ENCODE results near the gene SLC44A4.

DNA sequence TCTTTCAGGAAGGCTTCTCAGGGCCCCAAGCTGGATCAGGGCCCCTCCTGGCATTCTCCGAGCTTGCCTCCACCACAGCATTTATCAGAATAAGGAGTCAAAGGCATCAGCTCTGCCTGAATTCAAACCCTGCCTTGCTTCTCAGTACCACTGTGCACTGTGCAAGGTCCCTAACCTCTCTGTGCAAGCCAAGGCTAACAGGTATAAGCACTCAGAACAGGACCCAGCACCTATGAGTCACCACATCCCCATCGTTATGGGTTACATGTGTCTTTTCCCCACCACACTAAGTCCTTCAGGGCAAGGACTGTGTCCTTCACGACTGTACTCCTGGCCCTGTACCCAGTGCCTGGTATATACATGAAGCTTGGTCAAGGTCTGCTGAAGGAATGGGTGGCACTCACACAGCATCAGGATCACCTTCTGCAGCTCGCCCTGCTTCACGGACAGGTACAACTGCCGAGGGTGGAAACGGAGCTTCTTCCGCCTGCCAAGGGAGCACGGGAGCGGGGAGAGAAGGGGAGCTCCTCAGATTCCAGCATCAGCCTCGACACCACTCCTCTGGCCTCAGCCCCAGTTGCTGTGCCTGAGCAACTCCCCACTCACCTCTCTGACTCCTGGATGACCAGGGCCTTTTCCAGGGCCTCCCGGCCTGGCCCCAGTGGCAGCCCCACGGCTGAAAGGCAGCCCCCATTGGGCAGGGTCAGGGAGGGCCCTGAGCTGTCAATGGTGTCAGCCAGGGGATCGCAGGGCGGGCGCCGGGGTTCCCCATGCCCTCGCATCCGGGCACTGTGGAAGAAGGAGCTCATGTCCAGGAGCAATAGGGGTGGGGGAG is 8.6 kb upstream of the SLC44A4 start:
- TF ChIP-seq EZH2 (IDR thresholded peaks at IDR 0.05; ENCODE audit: insufficient read depth, low read length), result no peak
- TF ChIP-seq, protein P1, sequence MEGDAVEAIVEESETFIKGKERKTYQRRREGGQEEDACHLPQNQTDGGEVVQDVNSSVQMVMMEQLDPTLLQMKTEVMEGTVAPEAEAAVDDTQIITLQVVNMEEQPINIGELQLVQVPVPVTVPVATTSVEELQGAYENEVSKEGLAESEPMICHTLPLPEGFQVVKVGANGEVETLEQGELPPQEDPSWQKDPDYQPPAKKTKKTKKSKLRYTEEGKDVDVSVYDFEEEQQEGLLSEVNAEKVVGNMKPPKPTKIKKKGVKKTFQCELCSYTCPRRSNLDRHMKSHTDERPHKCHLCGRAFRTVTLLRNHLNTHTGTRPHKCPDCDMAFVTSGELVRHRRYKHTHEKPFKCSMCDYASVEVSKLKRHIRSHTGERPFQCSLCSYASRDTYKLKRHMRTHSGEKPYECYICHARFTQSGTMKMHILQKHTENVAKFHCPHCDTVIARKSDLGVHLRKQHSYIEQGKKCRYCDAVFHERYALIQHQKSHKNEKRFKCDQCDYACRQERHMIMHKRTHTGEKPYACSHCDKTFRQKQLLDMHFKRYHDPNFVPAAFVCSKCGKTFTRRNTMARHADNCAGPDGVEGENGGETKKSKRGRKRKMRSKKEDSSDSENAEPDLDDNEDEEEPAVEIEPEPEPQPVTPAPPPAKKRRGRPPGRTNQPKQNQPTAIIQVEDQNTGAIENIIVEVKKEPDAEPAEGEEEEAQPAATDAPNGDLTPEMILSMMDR (IDR thresholded peaks at IDR 0.05; ENCODE audit: insufficient read depth, low read depth, low read length), result no peak

Measured in astrocyte (in vitro differentiated cells and primary cell).